H9 (cell line): ENCODE measurements around the gene EHD1. TPM values are rescaled to one million over a fixed set of nuclear protein-coding genes. Genes with fewer than 3 reads are reported as not detected.

Experiments
- DNase-seq: peaks from one replicate; pipeline ENCODE4 v3.0.0-alpha.2; 2017
- H2AFZ ChIP-seq: one replicate; pipeline ENCODE4 v1.6.1; 2013; ENCODE audit warnings: mild to moderate bottlenecking, low read length, control low read depth, moderate library complexity
- H2AK5ac ChIP-seq: 2 replicates; pipeline ENCODE4 v1.6.1; 2013; ENCODE audit warnings: low read length, control low read depth, mixed read lengths; ENCODE audit not compliant: insufficient read length
- H2BK120ac ChIP-seq: one replicate; pipeline ENCODE4 v1.6.1; 2013; ENCODE audit warnings: low read depth, mild to moderate bottlenecking, low read length, control low read depth, inconsistent platforms; ENCODE audit not compliant: poor library complexity, severe bottlenecking
- H2BK12ac ChIP-seq: 2 replicates; pipeline ENCODE4 v1.6.1; 2013; ENCODE audit warnings: low read length, control low read depth, mixed read lengths, low read depth; ENCODE audit not compliant: insufficient read length
- H2BK15ac ChIP-seq: 2 replicates; pipeline ENCODE4 v1.6.1; 2013; ENCODE audit warnings: low read depth, low read length, control low read depth
- H2BK20ac ChIP-seq: one replicate; pipeline ENCODE4 v1.6.1; 2013; ENCODE audit warnings: low read depth, mild to moderate bottlenecking, low read length, control low read depth, inconsistent platforms; ENCODE audit not compliant: poor library complexity, severe bottlenecking
- H2BK5ac ChIP-seq: 2 replicates; pipeline ENCODE4 v1.6.1; 2013; ENCODE audit warnings: low read length, control low read depth, mixed read lengths; ENCODE audit not compliant: insufficient read length
- H3K14ac ChIP-seq: 2 replicates; pipeline ENCODE4 v1.6.1; 2013; ENCODE audit warnings: low read length, control low read depth; ENCODE audit not compliant: insufficient read depth
- H3K18ac ChIP-seq: 2 replicates; pipeline ENCODE4 v1.6.1; 2013; ENCODE audit warnings: low read depth, mild to moderate bottlenecking, mixed read lengths, low read length, control low read depth; ENCODE audit not compliant: insufficient read length
- H3K23ac ChIP-seq: 2 replicates; pipeline ENCODE4 v1.6.1; 2013; ENCODE audit warnings: low read length, control low read depth, mixed read lengths, low read depth; ENCODE audit not compliant: insufficient read length
- H3K23me2 ChIP-seq: 2 replicates; pipeline ENCODE4 v1.6.1; 2013; ENCODE audit warnings: low read depth, mild to moderate bottlenecking, mixed read lengths, low read length, control low read depth; ENCODE audit not compliant: insufficient read length, poor library complexity, severe bottlenecking
- H3K27ac ChIP-seq: 2 replicates; pipeline ENCODE4 v1.5.1; 2013; ENCODE audit warnings: low read length, control low read depth, mixed read lengths, low read depth; ENCODE audit not compliant: insufficient read length
- H3K27me3 ChIP-seq: 2 replicates; pipeline ENCODE4 v1.6.1; 2013; ENCODE audit warnings: low read length, control low read depth, inconsistent platforms; ENCODE audit not compliant: insufficient read depth
- H3K4ac ChIP-seq: 2 replicates; pipeline ENCODE4 v1.6.1; 2013; ENCODE audit warnings: low read depth, mild to moderate bottlenecking, control low read depth, inconsistent platforms, low read length, moderate library complexity
- H3K4me1 ChIP-seq: 2 replicates; pipeline ENCODE4 v1.6.1; 2013; ENCODE audit warnings: low read length, control low read depth, inconsistent platforms; ENCODE audit not compliant: insufficient read depth
- H3K4me2 ChIP-seq: 2 replicates; pipeline ENCODE4 v1.6.1; 2013; ENCODE audit warnings: low read length, control low read depth, mixed read lengths; ENCODE audit not compliant: insufficient read length, insufficient read depth
- H3K56ac ChIP-seq: 2 replicates; pipeline ENCODE4 v1.6.1; 2013; ENCODE audit warnings: low read depth, mild to moderate bottlenecking, mixed read lengths, low read length, control low read depth; ENCODE audit not compliant: insufficient read length
- H3K79me1 ChIP-seq: 2 replicates; pipeline ENCODE4 v1.6.1; 2013; ENCODE audit warnings: low read depth, mild to moderate bottlenecking, moderate library complexity, low read length, control low read depth, inconsistent platforms; ENCODE audit not compliant: insufficient read depth, poor library complexity, severe bottlenecking
- H3K79me2 ChIP-seq: 2 replicates; pipeline ENCODE4 v1.6.1; 2013; ENCODE audit warnings: low read length, control low read depth, inconsistent platforms; ENCODE audit not compliant: insufficient read depth
- H3K9ac ChIP-seq: 2 replicates; pipeline ENCODE4 v1.6.1; 2013; ENCODE audit warnings: low read length, control low read depth, mixed read lengths; ENCODE audit not compliant: insufficient read length; ENCODE audit errors: extremely low read depth
- H3K9me3 ChIP-seq: one replicate; pipeline ENCODE4 v1.6.1; 2013; ENCODE audit warnings: low read depth, low read length, inconsistent platforms; ENCODE audit not compliant: control insufficient read depth
- H3T11ph ChIP-seq: one replicate; pipeline ENCODE4 v1.6.1; 2013; ENCODE audit warnings: mild to moderate bottlenecking, low read length, control low read depth, inconsistent platforms
- H4K20me1 ChIP-seq: one replicate; pipeline ENCODE4 v1.6.1; 2013; ENCODE audit not compliant: control insufficient read depth, insufficient read length, insufficient read depth
- H4K5ac ChIP-seq: 2 replicates; pipeline ENCODE4 v1.6.1; 2013; ENCODE audit warnings: low read depth, mild to moderate bottlenecking, mixed read lengths, low read length, control low read depth; ENCODE audit not compliant: insufficient read length
- H4K8ac ChIP-seq: replicated peaks from 2 replicates; pipeline ENCODE4 v1.6.1; 2013; ENCODE audit warnings: low read length, control low read depth, mixed read lengths, low read depth; ENCODE audit not compliant: insufficient read length
- H4K91ac ChIP-seq: 2 replicates; pipeline ENCODE4 v1.6.1; 2013; ENCODE audit warnings: low read depth, mild to moderate bottlenecking, moderate library complexity, mixed read lengths, low read length, control low read depth; ENCODE audit not compliant: insufficient read length
- H3K27ac Mint-ChIP-seq, 3 experiments: 2 replicates in 2 of 3; 3 replicates in 1 of 3; pipeline ENCODE4 v1.8.0; 2020 to 2021; ENCODE audit warnings: mixed read lengths in 3 of 3, mild to moderate bottlenecking in 1 of 3, moderate library complexity in 1 of 3
- H3K27me3 Mint-ChIP-seq: 2 replicates; pipeline ENCODE4 v1.8.0; 2021; ENCODE audit warnings: low read depth, mild to moderate bottlenecking, moderate library complexity, mixed read lengths
- H3K36me3 Mint-ChIP-seq, 3 experiments: 2 replicates in 2 of 3; 3 replicates in 1 of 3; pipeline ENCODE4 v1.8.0; 2020 to 2021; ENCODE audit warnings: low read depth in 3 of 3, mixed read lengths in 3 of 3; ENCODE audit not compliant: insufficient read depth in 1 of 3
- H3K4me1 Mint-ChIP-seq, 2 experiments: 2 replicates each; pipeline ENCODE4 v1.8.0; 2020; ENCODE audit warnings: mixed read lengths in 2 of 2
- H3K4me3 Mint-ChIP-seq, 2 experiments: 2 replicates in 1 of 2; 3 replicates in 1 of 2; pipeline ENCODE4 v1.8.0; 2020 to 2021; ENCODE audit warnings: mild to moderate bottlenecking in 2 of 2, mixed read lengths in 2 of 2, moderate library complexity in 1 of 2
- H3K9me3 Mint-ChIP-seq, 2 experiments: 2 replicates in 1 of 2; 3 replicates in 1 of 2; pipeline ENCODE4 v1.8.0; 2020; ENCODE audit warnings: mild to moderate bottlenecking in 2 of 2, mixed read lengths in 2 of 2, moderate library complexity in 1 of 2
- WGBS: extraction: QIAGEN DNeasy Blood & Tissue Kit; methylation state at CpG from one replicate; pipeline ENCODE4 v1.1.7; 2013; ENCODE audit warnings: missing lambda C conversion rate, low lambda C conversion rate, mixed read lengths; ENCODE audit not compliant: insufficient read length; ENCODE audit errors: extremely low coverage; 5-methylcytosine and 5-hydroxymethylcytosine counted together
- total RNA-seq: library from RNA; stranded (reverse); gene quantifications from 2 replicates; pipeline ENCODE4 v1.2.1, GENCODE V29; 2021
- TF ChIP-seq, protein P1 (sequence below): fragments of 200-600 bp; sonication (generic); conservative IDR thresholded peaks from 3 replicates; pipeline ENCODE4 v1.8.0; 2021; ENCODE audit warnings: antibody characterized with exemption, mild to moderate bottlenecking

EHD1 gene
- total RNA-seq, 1 experiment from 2014 or later = 31.0 TPM

DNA sequence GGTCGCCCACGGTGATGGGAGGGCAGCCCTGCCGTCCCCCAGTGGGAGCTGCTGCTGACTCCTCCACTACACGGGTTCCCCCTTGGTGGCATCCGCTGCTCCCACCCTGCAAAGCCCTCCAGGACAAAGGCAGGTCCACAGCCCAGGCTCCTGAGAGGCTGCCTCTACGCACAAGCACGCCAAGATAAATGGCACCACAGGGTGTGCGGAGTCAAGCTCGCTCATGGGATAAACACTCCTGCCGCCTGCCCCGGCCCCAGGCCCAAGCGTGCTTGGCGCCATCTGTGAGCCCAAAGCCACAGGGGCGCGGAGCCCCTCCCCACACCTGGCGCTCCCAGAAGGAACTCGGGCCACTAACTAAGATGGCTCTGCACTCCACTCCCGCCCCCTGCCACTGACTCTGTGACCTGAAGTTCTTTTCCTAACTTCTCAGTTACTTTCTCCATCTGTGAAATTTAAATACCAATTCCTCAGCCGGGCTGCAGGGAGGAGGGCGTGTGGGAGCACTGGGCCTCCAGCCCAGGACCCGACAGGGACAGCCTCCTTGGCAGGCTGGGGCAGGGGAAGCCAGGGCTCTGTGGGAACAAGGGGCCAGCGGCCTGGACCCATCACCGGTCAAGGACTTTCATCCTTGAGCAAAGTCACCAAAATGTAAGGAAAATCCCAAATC lies 14.9 kb downstream of the EHD1 start:
- no peaks in the 10 kb centered on the region for H3K79me2 ChIP-seq

More for the DNA sequence above, 14.9 kb downstream of the EHD1 start:
- peak overlapping the region; percentile 55 to 95 (median 87); a peak in 5 of 7 replicates for H3K27ac Mint-ChIP-seq
- H2BK15ac ChIP-seq = no peak overlapping the region
- no peak overlapping the region for H4K8ac ChIP-seq
- H2BK12ac ChIP-seq = no peak overlapping the region
- no peak for DNase-seq
- H3K79me1 ChIP-seq = no peaks in the 10 kb centered on the region
- H3K56ac ChIP-seq = no peak overlapping the region
- H3K4me1 Mint-ChIP-seq = peaks cover 15 to 27% of the 10 kb centered on the region in 2 experiments
- H4K20me1 ChIP-seq = no peaks in the 10 kb centered on the region
- TF ChIP-seq, protein P1, sequence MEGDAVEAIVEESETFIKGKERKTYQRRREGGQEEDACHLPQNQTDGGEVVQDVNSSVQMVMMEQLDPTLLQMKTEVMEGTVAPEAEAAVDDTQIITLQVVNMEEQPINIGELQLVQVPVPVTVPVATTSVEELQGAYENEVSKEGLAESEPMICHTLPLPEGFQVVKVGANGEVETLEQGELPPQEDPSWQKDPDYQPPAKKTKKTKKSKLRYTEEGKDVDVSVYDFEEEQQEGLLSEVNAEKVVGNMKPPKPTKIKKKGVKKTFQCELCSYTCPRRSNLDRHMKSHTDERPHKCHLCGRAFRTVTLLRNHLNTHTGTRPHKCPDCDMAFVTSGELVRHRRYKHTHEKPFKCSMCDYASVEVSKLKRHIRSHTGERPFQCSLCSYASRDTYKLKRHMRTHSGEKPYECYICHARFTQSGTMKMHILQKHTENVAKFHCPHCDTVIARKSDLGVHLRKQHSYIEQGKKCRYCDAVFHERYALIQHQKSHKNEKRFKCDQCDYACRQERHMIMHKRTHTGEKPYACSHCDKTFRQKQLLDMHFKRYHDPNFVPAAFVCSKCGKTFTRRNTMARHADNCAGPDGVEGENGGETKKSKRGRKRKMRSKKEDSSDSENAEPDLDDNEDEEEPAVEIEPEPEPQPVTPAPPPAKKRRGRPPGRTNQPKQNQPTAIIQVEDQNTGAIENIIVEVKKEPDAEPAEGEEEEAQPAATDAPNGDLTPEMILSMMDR = no peak
- no peak overlapping the region for H4K5ac ChIP-seq
- H2BK5ac ChIP-seq = no peak overlapping the region
- H3T11ph ChIP-seq = no peak overlapping the region
- H3K4me1 ChIP-seq = no peaks in the 10 kb centered on the region; the same call in 1 of the 2 replicates
- WGBS = no CpG with 5 or more reads among the region's 23 CpGs
- H3K9me3 Mint-ChIP-seq = no peaks in the 10 kb centered on the region
- H2AK5ac ChIP-seq = no peak overlapping the region
- H3K4me3 Mint-ChIP-seq = no peak overlapping the region
- H3K23me2 ChIP-seq = no peaks in the 10 kb centered on the region
- no peak overlapping the region for H3K27ac ChIP-seq
- peaks cover 0 to 2% (median under 1%) of the 10 kb centered on the region in 3 experiments; a peak in 3 of 7 replicates for H3K36me3 Mint-ChIP-seq
- H3K4ac ChIP-seq = no peak overlapping the region
- no peaks in the 10 kb centered on the region for H3K9me3 ChIP-seq
- no peak overlapping the region for H2BK20ac ChIP-seq
- no peak overlapping the region for H4K91ac ChIP-seq
- no peak overlapping the region for H3K9ac ChIP-seq
- H2AFZ ChIP-seq = no peak overlapping the region
- no peaks in the 10 kb centered on the region for H3K27me3 Mint-ChIP-seq
- H3K23ac ChIP-seq = no peak overlapping the region
- no peaks in the 10 kb centered on the region for H3K27me3 ChIP-seq
- no peak overlapping the region for H3K4me2 ChIP-seq
- H2BK120ac ChIP-seq = no peak overlapping the region
- no peak overlapping the region for H3K18ac ChIP-seq
- H3K14ac ChIP-seq = no peak overlapping the region
